ENCODE results near the gene AFAP1. TPM values are rescaled to one million over a fixed set of nuclear protein-coding genes. Genes with fewer than 3 reads are reported as not detected.

Gene AFAP1
- total and polyA plus RNA-seq, 2 of the 4 experiments (the other 2 are of a cell fraction): 48.2 to 80.9 TPM

DNA sequence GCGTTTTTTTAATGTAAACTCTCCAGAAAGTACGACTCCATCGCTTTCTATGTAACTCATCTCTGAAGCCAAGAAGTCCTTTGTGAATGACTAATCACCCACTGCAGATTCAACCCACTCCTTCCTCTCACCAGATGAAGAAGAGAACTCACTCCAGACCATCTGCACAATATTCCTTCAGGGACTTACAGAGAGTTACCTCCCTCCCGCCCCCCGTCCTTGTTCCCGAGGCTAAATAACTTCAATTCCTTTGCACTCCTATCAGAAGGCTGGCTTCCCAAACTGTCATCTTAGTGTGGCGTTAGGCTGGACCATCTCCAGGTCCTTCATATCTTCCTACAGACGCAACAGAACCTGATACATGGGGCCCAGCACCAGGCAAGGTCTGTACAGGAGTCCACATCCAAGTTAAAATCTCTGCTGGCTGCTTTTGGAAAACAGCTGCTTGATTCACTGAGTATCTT, 82.4 kb downstream of the AFAP1 start (continued):
- TF ChIP-seq NFE2L2 (IDR thresholded peaks at IDR 0.05; ENCODE audit: low read depth, low read length): no peak

DNA sequence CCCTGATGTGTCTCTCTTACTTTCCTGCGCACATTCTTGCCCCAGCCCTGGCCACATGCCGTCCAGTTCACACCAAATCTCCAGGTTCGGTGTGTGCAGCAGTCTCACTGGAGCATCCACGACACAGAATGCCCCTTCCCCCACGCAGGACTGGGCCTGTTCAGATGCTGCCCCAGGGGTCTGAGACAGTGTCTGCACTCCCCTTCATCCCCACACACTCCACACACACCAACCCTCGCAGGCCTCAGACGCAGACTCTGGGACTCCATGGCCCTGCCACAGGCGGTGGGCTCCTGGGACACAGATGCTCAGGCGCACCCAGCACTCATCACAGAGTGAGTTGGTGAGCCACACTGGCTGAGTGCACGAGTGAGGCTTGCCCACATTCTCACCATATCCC, 83.9 kb downstream of the AFAP1 start:
- H3K27me3 ChIP-seq (ENCODE audit: control insufficient read depth, insufficient read depth, low read length): no peaks in the 10 kb centered on the region
- H3K56ac ChIP-seq (ENCODE audit: extremely low read depth, insufficient read depth, low read length): no peak overlapping the region
- peaks cover 47% of the 10 kb centered on the region for H3K9me1 ChIP-seq (ENCODE audit: insufficient read depth, low read length)
- no peak overlapping the region for H2AFZ ChIP-seq (replicated peaks; ENCODE audit: low read length, poor library complexity)
- POLR2A ChIA-PET (ENCODE audit: unreplicated experiment): no interaction called here
- H3K23ac ChIP-seq (ENCODE audit: low read depth, low read length): peak overlapping the region; percentile 67
- H4K20me1 ChIP-seq (ENCODE audit: insufficient read depth, low read length): peaks cover 5% of the 10 kb centered on the region; the same call in 1 of the 2 replicates
- DNase-seq: no peak
- no peaks in the 10 kb centered on the region for H3K9me3 ChIP-seq (ENCODE audit: control insufficient read depth, insufficient read depth, low read length)
- TF ChIP-seq NFE2L2 (IDR thresholded peaks at IDR 0.05; ENCODE audit: low read depth, low read length): no peak
- no peak for TF ChIP-seq RAD21 (IDR thresholded peaks at IDR 0.05; ENCODE audit: low read length)
- no peak for TF ChIP-seq BHLHE40 (IDR thresholded peaks at IDR 0.05; ENCODE audit: low read depth, low read length)
- no peak for TF ChIP-seq MAZ (IDR thresholded peaks at IDR 0.05; ENCODE audit: borderline replicate concordance, low read depth, low read length)
- TF ChIP-seq, protein P1, sequence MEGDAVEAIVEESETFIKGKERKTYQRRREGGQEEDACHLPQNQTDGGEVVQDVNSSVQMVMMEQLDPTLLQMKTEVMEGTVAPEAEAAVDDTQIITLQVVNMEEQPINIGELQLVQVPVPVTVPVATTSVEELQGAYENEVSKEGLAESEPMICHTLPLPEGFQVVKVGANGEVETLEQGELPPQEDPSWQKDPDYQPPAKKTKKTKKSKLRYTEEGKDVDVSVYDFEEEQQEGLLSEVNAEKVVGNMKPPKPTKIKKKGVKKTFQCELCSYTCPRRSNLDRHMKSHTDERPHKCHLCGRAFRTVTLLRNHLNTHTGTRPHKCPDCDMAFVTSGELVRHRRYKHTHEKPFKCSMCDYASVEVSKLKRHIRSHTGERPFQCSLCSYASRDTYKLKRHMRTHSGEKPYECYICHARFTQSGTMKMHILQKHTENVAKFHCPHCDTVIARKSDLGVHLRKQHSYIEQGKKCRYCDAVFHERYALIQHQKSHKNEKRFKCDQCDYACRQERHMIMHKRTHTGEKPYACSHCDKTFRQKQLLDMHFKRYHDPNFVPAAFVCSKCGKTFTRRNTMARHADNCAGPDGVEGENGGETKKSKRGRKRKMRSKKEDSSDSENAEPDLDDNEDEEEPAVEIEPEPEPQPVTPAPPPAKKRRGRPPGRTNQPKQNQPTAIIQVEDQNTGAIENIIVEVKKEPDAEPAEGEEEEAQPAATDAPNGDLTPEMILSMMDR (conservative IDR thresholded peaks at IDR 0.05; ENCODE audit: low read depth, low read length): no peak
- TF ChIP-seq CEBPB (IDR thresholded peaks at IDR 0.05; ENCODE audit: low read depth, low read length): no peak
- H4K91ac ChIP-seq (ENCODE audit: insufficient read depth, low read depth, low read length): peak overlapping the region; percentile 93
- no peak overlapping the region for H3K9ac ChIP-seq (ENCODE audit: low read depth, low read length)
- peak overlapping the region; percentile 98 for H2BK5ac ChIP-seq (ENCODE audit: low read depth, low read length, poor library complexity, severe bottlenecking)
- in situ Hi-C loops (cut with MboI; ENCODE audit: low sequenced_read_pairs) (no loop called here), intact Hi-C loops (cut with micrococcal nuclease) (no loop called here), dilution Hi-C loops (cut with HindIII; ENCODE audit: low sequenced_read_pairs, unreplicated experiment) (no loop called here)
- peak overlapping the region; percentile 62 to 81; a peak in 3 of 4 replicates for H4K8ac ChIP-seq (ENCODE audit: low read depth in 2 of 2, low read length in 2 of 2)
- H3K79me1 ChIP-seq (ENCODE audit: low read depth in 1 of 2, low read length in 2 of 2): peaks cover 39 to 82% of the 10 kb centered on the region in 2 experiments
- H4K5ac ChIP-seq (ENCODE audit: low read depth, low read length): peak overlapping the region; percentile 83
- peak overlapping the region; percentile 83 for H2BK120ac ChIP-seq (ENCODE audit: low read depth, low read length)
- peak overlapping the region; percentile 21 for H2AK9ac ChIP-seq (replicated peaks; ENCODE audit: low read depth, low read length, poor library complexity)
- no TSS peak for BruUV-seq (replicated peaks)
- H3K18ac ChIP-seq (ENCODE audit: low read depth, low read length): peak overlapping the region; percentile 89
- peak overlapping the region; percentile 78; the same call in 1 of the 2 replicates for H2BK20ac ChIP-seq (ENCODE audit: low read depth, low read length)
- 88% methylated on average over 8 of the region's 10 CpGs; no CpG with 5 or more reads in 1 of the 2 experiments for WGBS, 2 experiments (ENCODE audit: extremely low coverage in 2 of 2, insufficient read length in 1 of 2)
- peaks cover 32% of the 10 kb centered on the region for H3K4me1 ChIP-seq (ENCODE audit: control insufficient read depth, insufficient read depth, low read length)
- H2BK15ac ChIP-seq (ENCODE audit: low read depth, low read length): peak overlapping the region; percentile 81; the same call in 2 of the 3 replicates
- no peak overlapping the region for H3K4me2 ChIP-seq (ENCODE audit: low read depth, low read length)
- peak overlapping the region; percentile 92 for H3K14ac ChIP-seq (replicated peaks; ENCODE audit: low read depth, low read length)
- peaks cover 55% of the 10 kb centered on the region for H3K36me3 ChIP-seq (ENCODE audit: control insufficient read depth, insufficient read depth, low read length)
- ATAC-seq (ENCODE audit: low read depth): no peak
- H3K27ac ChIP-seq (ENCODE audit: insufficient read depth, low read length): peak overlapping the region; percentile 90
- H3K4ac ChIP-seq (ENCODE audit: low read depth, low read length): peak overlapping the region; percentile 92
- peak overlapping the region; percentile 88 for H2AK5ac ChIP-seq (ENCODE audit: low read depth, low read length)
- no peak overlapping the region for H3K4me3 ChIP-seq (ENCODE audit: insufficient read depth, low read depth, low read length)
- CTCF ChIA-PET: interaction anchor here (1.7 kb wide), 1 partner anchor 12 kb away, joined by 5 read pairs; no protein-coding TSS in a partner anchor

Measured in IMR-90 (cell line).